Right lobe of liver (tissue), 4 donors: Measurements from ENCODE around the gene GALNT7.

Experiments
- POLR2A ChIP-seq: fragments of 450-650 bp; IDR thresholded peaks from one replicate; pipeline ENCODE4 v1.6.1; 2017; ENCODE audit warnings: antibody characterized with exemption, mild to moderate bottlenecking
- TF ChIP-seq, protein P1 (sequence below), 4 donors: fragments of 200-600 bp in 3 of 4; fragments of 450-650 bp in 1 of 4; IDR thresholded peaks; one replicate each; pipeline versions ENCODE4 v1.5.1 to v1.8.0; 2016 to 2022; ENCODE audit warnings: antibody characterized with exemption in 4 of 4, mild to moderate bottlenecking in 2 of 4
- donor health status: DM: no; HTN: no; CAD: no.
- donor health status: DM: no; HTN: no; CAD: no.
- donor health status: DM: no; HTN: yes; CAD: no.

DNA sequence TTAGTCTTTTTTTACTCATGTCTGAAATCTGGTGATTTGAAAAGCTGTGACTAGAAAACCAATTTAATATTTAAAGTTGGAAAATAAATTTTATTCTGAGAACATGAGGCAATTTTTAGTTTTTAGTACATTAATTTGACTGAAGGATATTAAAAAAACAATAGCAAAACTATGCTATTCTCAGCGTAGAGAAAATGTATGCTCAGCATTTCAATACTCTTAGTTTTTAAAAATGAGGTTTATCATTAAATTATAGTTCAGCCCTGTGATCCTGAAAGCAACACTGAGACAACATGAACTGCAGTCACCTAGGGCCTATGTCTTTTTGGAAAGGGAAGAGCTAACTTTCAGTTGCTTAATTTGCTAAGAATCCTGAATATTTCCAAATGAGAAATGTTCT lies 9.5 kb downstream of the GALNT7 start:
- TF ChIP-seq, protein P1, sequence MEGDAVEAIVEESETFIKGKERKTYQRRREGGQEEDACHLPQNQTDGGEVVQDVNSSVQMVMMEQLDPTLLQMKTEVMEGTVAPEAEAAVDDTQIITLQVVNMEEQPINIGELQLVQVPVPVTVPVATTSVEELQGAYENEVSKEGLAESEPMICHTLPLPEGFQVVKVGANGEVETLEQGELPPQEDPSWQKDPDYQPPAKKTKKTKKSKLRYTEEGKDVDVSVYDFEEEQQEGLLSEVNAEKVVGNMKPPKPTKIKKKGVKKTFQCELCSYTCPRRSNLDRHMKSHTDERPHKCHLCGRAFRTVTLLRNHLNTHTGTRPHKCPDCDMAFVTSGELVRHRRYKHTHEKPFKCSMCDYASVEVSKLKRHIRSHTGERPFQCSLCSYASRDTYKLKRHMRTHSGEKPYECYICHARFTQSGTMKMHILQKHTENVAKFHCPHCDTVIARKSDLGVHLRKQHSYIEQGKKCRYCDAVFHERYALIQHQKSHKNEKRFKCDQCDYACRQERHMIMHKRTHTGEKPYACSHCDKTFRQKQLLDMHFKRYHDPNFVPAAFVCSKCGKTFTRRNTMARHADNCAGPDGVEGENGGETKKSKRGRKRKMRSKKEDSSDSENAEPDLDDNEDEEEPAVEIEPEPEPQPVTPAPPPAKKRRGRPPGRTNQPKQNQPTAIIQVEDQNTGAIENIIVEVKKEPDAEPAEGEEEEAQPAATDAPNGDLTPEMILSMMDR (IDR thresholded peaks at IDR 0.05) = no peak
- TF ChIP-seq POLR2A = no peak
